ENCODE data around the gene DHX8. TPM values are rescaled to one million over a fixed set of nuclear protein-coding genes. Genes with fewer than 3 reads are reported as not detected.

The DHX8 gene
- total and polyA plus RNA-seq, 2 of the 4 experiments (the other 2 are of a cell fraction), result 21.8 to 50.0 TPM

DNA sequence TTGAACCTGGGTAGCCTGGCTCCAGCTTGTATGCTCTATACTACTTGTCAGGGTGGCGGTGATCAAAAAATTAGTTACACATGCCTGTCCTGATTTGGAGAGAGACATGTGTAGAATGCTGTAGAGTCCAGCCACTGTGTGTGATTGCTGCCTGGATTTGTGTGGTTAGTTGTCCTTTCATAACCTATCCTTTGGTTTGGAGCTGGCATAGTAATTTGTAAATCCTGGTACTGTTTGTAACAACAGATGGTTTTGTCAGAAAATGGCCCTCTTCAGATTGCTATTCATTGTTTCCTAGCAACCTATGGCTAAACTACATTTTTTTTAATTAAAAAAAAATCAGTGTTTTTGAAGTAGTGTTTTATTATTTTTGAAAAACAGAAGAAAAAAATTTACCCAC, 31.9 kb downstream of the DHX8 start:
- H4K91ac ChIP-seq (ENCODE audit: insufficient read depth, low read depth, low read length), result no peak overlapping the region
- no peak overlapping the region for H3K4me3 ChIP-seq (ENCODE audit: insufficient read depth, low read depth, low read length)
- peaks cover 4% of the 10 kb centered on the region; the same call in 1 of the 2 replicates for H3K4me1 ChIP-seq (ENCODE audit: control insufficient read depth, insufficient read depth, low read length)
- H2AK5ac ChIP-seq (ENCODE audit: low read depth, low read length), result no peak overlapping the region
- H4K5ac ChIP-seq (ENCODE audit: low read depth, low read length), result no peak overlapping the region
- H2AFZ ChIP-seq (replicated peaks; ENCODE audit: low read length, poor library complexity), result no peak overlapping the region
- no peaks in the 10 kb centered on the region for H3K27me3 ChIP-seq (ENCODE audit: control insufficient read depth, insufficient read depth, low read length)
- H3K23ac ChIP-seq (ENCODE audit: low read depth, low read length), result no peak overlapping the region
- H2BK5ac ChIP-seq (ENCODE audit: low read depth, low read length, poor library complexity, severe bottlenecking), result no peak overlapping the region
- H4K20me1 ChIP-seq (ENCODE audit: insufficient read depth, low read length), result 0 out of 2 replicates have a peak, but pooled peaks cover under 1% of the 10 kb centered on the region
- H3K9me3 ChIP-seq (ENCODE audit: control insufficient read depth, insufficient read depth, low read length), result no peaks in the 10 kb centered on the region
- peaks cover 34% of the 10 kb centered on the region for H3K36me3 ChIP-seq (ENCODE audit: control insufficient read depth, insufficient read depth, low read length)
- H3K4ac ChIP-seq (ENCODE audit: low read depth, low read length), result no peak overlapping the region
- H2AK9ac ChIP-seq (replicated peaks; ENCODE audit: low read depth, low read length, poor library complexity), result no peak overlapping the region
- WGBS, 2 experiments (ENCODE audit: extremely low coverage in 2 of 2, insufficient read length in 1 of 2), result no CpG with 5 or more reads among the region's 1 CpG
- no peak overlapping the region for H3K9ac ChIP-seq (ENCODE audit: low read depth, low read length)
- DNase-seq, result no peak
- intact Hi-C loops (cut with micrococcal nuclease), result loop anchor here (10.0 kb wide), 1 partner anchor 301 kb away; the partner anchor contains the start of gene TMEM106A
- ChIA-PET POLR2A (ENCODE audit: unreplicated experiment) (no interaction called here), CTCF (interaction anchor here (1.3 kb wide), 1 partner anchor 32 kb away, joined by 3 read pairs; the partner anchor contains the start of gene DHX8)
- H2BK15ac ChIP-seq (ENCODE audit: low read depth, low read length), result no peak overlapping the region
- BruUV-seq (replicated peaks), result no TSS peak
- no peak overlapping the region for H3K27ac ChIP-seq (ENCODE audit: insufficient read depth, low read length)
- no peak overlapping the region for H2BK120ac ChIP-seq (ENCODE audit: low read depth, low read length)
- TF ChIP-seq BHLHE40 (IDR thresholded peaks at IDR 0.05; ENCODE audit: low read depth, low read length) (no peak), MAFK (IDR thresholded peaks at IDR 0.05; ENCODE audit: low read depth, low read length) (no peak), MAZ (IDR thresholded peaks at IDR 0.05; ENCODE audit: borderline replicate concordance, low read depth, low read length) (no peak), RFX5 (IDR thresholded peaks at IDR 0.05; ENCODE audit: low read depth, low read length) (no peak)
- ATAC-seq (ENCODE audit: low read depth), result no peak
- no peak overlapping the region for H3K14ac ChIP-seq (replicated peaks; ENCODE audit: low read depth, low read length)
- dilution Hi-C loops (cut with HindIII; ENCODE audit: low sequenced_read_pairs, unreplicated experiment), result no loop called here
- no peak overlapping the region for H3K4me2 ChIP-seq (ENCODE audit: low read depth, low read length)
- peaks cover 5 to 8% of the 10 kb centered on the region in 2 experiments for H3K79me1 ChIP-seq (ENCODE audit: low read depth in 1 of 2, low read length in 2 of 2)
- no peak overlapping the region for H3K18ac ChIP-seq (ENCODE audit: low read depth, low read length)
- in situ Hi-C loops (cut with MboI; ENCODE audit: low sequenced_read_pairs), result no loop called here
- H4K8ac ChIP-seq (ENCODE audit: low read depth in 2 of 2, low read length in 2 of 2), result no peak overlapping the region
- no peak overlapping the region for H3K56ac ChIP-seq (ENCODE audit: extremely low read depth, insufficient read depth, low read length)
- no peak overlapping the region for H2BK20ac ChIP-seq (ENCODE audit: low read depth, low read length)
- no peaks in the 10 kb centered on the region for H3K9me1 ChIP-seq (ENCODE audit: insufficient read depth, low read length)
